ENCODE measurements around the gene SLC45A2.
A peak's percentile ranks its signal among the peaks of the same experiment; 100 is the strongest.

Gene SLC45A2

GRCh38 chr5:34007621-34008600 lies 23.4 kb upstream of the SLC45A2 start, which contains the start of gene AMACR:
TSS of gene AMACR (minus strand) at chr5:34008050. CDS start at chr5:34008019, 31 bp downstream.
- Histone ChIP-seq H3K36me3 (ENCODE audit: control insufficient read depth, insufficient read depth, low read length) (peaks cover 4% of the 10 kb centered on the region), H3K27me3 (ENCODE audit: control insufficient read depth, insufficient read depth, low read length, poor library complexity, severe bottlenecking) (no peaks in the 10 kb centered on the region), H3K27ac (ENCODE audit: insufficient read depth, low read depth, low read length, poor library complexity, severe bottlenecking) (peak within 1 kb of the TSS; percentile 94), H3K4me3 (ENCODE audit: insufficient read depth, low read depth, low read length) (peak within 1 kb of the TSS; percentile 78), H3K9me3 (ENCODE audit: control insufficient read depth, low read length) (no peaks in the 10 kb centered on the region), H3K4me1 (ENCODE audit: control insufficient read depth, insufficient read depth, low read length) (peaks cover 9% of the 10 kb centered on the region)
- whole genome bisulfite sequencing, 2 experiments: 0 to 1% methylated on average over 73 to 75 of the region's 76 CpGs

GRCh38 chr5:34007201-34007620 lies 22.7 kb upstream of the SLC45A2 start:
- 28% methylated on average over 11 of the region's 11 CpGs for WGBS, 2 experiments
- Histone ChIP-seq H3K27me3 (ENCODE audit: control insufficient read depth, insufficient read depth, low read length, poor library complexity, severe bottlenecking) (no peaks in the 10 kb centered on the region), H3K4me3 (ENCODE audit: insufficient read depth, low read depth, low read length) (peak overlapping the region; percentile 78), H3K4me1 (ENCODE audit: control insufficient read depth, insufficient read depth, low read length) (peaks cover 12% of the 10 kb centered on the region), H3K36me3 (ENCODE audit: control insufficient read depth, insufficient read depth, low read length) (peaks cover 4% of the 10 kb centered on the region), H3K27ac (ENCODE audit: insufficient read depth, low read depth, low read length, poor library complexity, severe bottlenecking) (peak overlapping the region; percentile 94), H3K9me3 (ENCODE audit: control insufficient read depth, low read length) (no peaks in the 10 kb centered on the region)

DNA sequence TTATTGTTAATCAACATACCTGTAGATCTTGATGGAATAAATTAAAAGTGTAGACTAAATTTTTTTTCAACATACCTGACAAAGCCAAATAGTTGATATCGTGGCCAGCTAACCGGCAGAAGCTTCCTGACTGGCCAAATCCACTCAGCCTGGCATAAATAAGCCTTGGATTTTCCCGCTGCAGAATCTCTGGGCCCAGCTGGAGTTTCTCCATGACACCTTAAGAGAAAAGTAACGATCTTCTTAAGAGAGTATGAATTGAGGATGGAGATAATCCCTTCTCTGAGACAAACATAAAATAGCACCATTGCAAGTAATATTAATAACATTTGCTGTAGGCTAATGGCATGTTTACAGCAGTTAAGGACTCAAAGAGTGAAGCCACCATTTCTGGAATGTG lies 21.2 kb upstream of the SLC45A2 start:
- H3K36me3 ChIP-seq (ENCODE audit: control insufficient read depth, insufficient read depth, low read length): peaks cover 4% of the 10 kb centered on the region
- H3K27ac ChIP-seq (ENCODE audit: insufficient read depth, low read depth, low read length, poor library complexity, severe bottlenecking): no peak overlapping the region
- H3K4me1 ChIP-seq (ENCODE audit: control insufficient read depth, insufficient read depth, low read length): peaks cover 16% of the 10 kb centered on the region
- WGBS, 2 experiments: 93 to 96% methylated on average over 3 to 4 of the region's 4 CpGs
- H3K27me3 ChIP-seq (ENCODE audit: control insufficient read depth, insufficient read depth, low read length, poor library complexity, severe bottlenecking): no peaks in the 10 kb centered on the region
- no peaks in the 10 kb centered on the region for H3K9me3 ChIP-seq (ENCODE audit: control insufficient read depth, low read length)
- no peak overlapping the region for H3K4me3 ChIP-seq (ENCODE audit: insufficient read depth, low read depth, low read length)

DNA sequence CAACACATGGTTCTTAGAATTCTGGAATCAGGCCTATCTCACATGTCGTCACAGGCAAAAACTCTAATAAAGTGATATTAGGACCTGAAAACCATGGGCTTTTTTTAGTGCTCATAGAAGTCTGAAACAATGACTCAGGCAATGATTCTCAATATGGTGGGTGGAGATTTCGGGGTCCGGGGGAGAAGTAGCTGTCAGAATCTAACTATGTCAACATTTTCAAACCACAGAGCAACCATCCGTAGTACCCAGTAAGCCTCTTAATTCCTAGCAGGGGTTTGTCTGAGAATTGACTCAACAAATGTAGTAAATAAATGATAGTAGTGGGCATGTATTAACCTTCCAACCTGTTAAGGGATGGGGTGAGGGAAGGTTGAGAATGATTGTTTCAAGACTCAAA lies 20.7 kb upstream of the SLC45A2 start:
- H3K36me3 ChIP-seq (ENCODE audit: control insufficient read depth, insufficient read depth, low read length): peaks cover 4% of the 10 kb centered on the region
- H3K27ac ChIP-seq (ENCODE audit: insufficient read depth, low read depth, low read length, poor library complexity, severe bottlenecking): no peak overlapping the region
- no peak overlapping the region for H3K4me3 ChIP-seq (ENCODE audit: insufficient read depth, low read depth, low read length)
- 97 to 98% methylated on average over 4 of the region's 4 CpGs for whole genome bisulfite sequencing, 2 experiments
- peaks cover 16% of the 10 kb centered on the region for H3K4me1 ChIP-seq (ENCODE audit: control insufficient read depth, insufficient read depth, low read length)
- H3K27me3 ChIP-seq (ENCODE audit: control insufficient read depth, insufficient read depth, low read length, poor library complexity, severe bottlenecking): no peaks in the 10 kb centered on the region
- no peaks in the 10 kb centered on the region for H3K9me3 ChIP-seq (ENCODE audit: control insufficient read depth, low read length)

GRCh38 chr5:34003941-34004340 lies 19.4 kb upstream of the SLC45A2 start:
- 96 to 98% methylated on average over 4 of the region's 4 CpGs for WGBS, 2 experiments
- H3K27ac ChIP-seq (ENCODE audit: insufficient read depth, low read depth, low read length, poor library complexity, severe bottlenecking): no peak overlapping the region
- peaks cover 4% of the 10 kb centered on the region for H3K36me3 ChIP-seq (ENCODE audit: control insufficient read depth, insufficient read depth, low read length)
- H3K27me3 ChIP-seq (ENCODE audit: control insufficient read depth, insufficient read depth, low read length, poor library complexity, severe bottlenecking): no peaks in the 10 kb centered on the region
- no peaks in the 10 kb centered on the region for H3K9me3 ChIP-seq (ENCODE audit: control insufficient read depth, low read length)
- H3K4me3 ChIP-seq (ENCODE audit: insufficient read depth, low read depth, low read length): no peak overlapping the region
- peaks cover 15% of the 10 kb centered on the region for H3K4me1 ChIP-seq (ENCODE audit: control insufficient read depth, insufficient read depth, low read length)

DNA sequence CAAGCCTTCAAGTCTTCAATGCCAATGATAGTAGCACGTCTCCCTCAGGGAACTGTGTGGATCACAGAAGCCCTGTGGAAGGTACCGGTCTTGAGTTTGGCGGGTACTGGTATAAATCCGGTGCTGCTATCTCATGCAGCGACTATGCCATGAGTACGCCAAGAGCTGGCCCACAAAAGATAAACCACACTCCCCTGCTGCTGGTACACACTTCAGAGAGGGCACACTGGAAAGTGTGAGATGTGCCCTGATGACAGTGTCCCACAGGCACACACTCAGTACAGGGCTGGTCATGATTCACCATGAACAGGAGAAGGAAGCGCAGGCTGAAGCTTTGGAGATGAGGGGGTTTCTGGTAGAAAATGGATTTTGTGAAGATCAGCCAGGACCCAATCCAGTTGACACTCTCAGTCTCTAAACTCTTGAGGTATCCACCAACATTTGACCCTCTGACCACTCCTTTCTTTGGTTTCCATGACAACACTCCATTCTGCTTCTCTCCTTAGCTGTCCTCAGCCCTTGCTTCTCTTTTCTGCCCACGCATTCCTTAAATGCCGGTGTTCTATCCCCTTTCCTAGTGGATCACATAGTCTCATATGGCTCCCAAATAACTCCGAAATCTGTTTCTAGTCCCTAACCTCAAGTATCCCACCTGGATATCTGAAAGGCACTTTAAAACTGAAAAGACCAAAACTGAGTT lies 18.3 kb upstream of the SLC45A2 start:
- Histone ChIP-seq H3K9me3 (ENCODE audit: control insufficient read depth, low read length) (no peaks in the 10 kb centered on the region), H3K4me3 (ENCODE audit: insufficient read depth, low read depth, low read length) (no peak overlapping the region), H3K4me1 (ENCODE audit: control insufficient read depth, insufficient read depth, low read length) (peaks cover 13% of the 10 kb centered on the region), H3K36me3 (ENCODE audit: control insufficient read depth, insufficient read depth, low read length) (peaks cover 4% of the 10 kb centered on the region), H3K27me3 (ENCODE audit: control insufficient read depth, insufficient read depth, low read length, poor library complexity, severe bottlenecking) (no peaks in the 10 kb centered on the region), H3K27ac (ENCODE audit: insufficient read depth, low read depth, low read length, poor library complexity, severe bottlenecking) (no peak overlapping the region)
- 89 to 91% methylated on average over 10 of the region's 10 CpGs for WGBS, 2 experiments

DNA sequence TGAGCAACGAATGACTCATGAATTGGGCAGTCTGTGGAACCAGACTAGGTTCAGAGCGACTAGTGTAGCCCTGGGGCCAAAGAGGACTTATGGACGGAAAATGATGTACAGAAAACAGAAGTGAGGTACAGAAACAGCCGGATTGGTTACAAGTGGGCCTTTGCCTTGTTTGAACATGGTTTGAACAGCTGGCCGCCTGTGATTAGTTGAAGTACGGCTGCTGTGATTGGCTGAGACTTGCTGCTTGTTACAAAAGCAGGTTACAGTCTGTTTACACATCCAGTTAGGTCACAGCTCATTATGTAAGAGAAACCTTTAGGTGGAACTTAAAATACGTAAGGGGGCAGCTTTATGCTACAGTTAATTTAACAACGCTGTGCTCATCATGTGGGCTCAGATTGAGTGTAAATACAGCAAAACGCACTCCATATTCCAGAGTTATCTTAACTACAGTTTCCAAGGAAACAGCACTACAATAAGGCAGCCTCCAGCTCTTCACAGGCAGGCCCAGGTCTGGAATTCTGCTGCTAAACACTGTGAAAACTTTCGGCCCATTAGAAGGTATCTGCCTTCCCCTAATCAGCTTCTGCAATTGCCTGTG lies 16.8 kb upstream of the SLC45A2 start:
- no peaks in the 10 kb centered on the region for H3K9me3 ChIP-seq (ENCODE audit: control insufficient read depth, low read length)
- no peak overlapping the region for H3K4me3 ChIP-seq (ENCODE audit: insufficient read depth, low read depth, low read length)
- 90 to 92% methylated on average over 10 of the region's 10 CpGs for whole genome bisulfite sequencing, 2 experiments
- H3K4me1 ChIP-seq (ENCODE audit: control insufficient read depth, insufficient read depth, low read length): peaks cover 8% of the 10 kb centered on the region
- no peaks in the 10 kb centered on the region for H3K27me3 ChIP-seq (ENCODE audit: control insufficient read depth, insufficient read depth, low read length, poor library complexity, severe bottlenecking)
- H3K27ac ChIP-seq (ENCODE audit: insufficient read depth, low read depth, low read length, poor library complexity, severe bottlenecking): no peak overlapping the region
- peaks cover 4% of the 10 kb centered on the region for H3K36me3 ChIP-seq (ENCODE audit: control insufficient read depth, insufficient read depth, low read length)

DNA sequence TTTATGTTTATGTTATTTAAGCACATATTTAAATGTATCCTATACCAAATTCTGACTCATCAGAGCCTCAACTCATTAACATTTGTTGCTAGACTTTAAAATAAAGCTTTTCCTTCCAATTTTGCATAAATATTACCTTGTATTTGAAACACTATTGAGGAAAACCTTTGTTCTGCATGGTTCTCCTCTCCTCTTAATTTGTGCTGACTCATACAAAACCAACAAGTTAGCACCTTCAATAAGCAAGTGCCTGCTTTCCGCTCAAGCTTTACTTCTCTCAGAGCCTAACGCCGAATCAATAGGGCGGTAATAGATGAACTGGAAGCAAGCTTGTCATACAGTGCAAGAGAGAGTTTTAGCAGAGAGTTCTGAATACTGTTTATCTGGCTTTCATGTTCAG lies 15.5 kb upstream of the SLC45A2 start:
- no peak overlapping the region for H3K4me3 ChIP-seq (ENCODE audit: insufficient read depth, low read depth, low read length)
- H3K27ac ChIP-seq (ENCODE audit: insufficient read depth, low read depth, low read length, poor library complexity, severe bottlenecking): no peak overlapping the region
- H3K36me3 ChIP-seq (ENCODE audit: control insufficient read depth, insufficient read depth, low read length): peaks cover 4% of the 10 kb centered on the region
- H3K4me1 ChIP-seq (ENCODE audit: control insufficient read depth, insufficient read depth, low read length): peaks cover 8% of the 10 kb centered on the region
- WGBS, 2 experiments: 93 to 96% methylated on average over 4 of the region's 4 CpGs
- H3K9me3 ChIP-seq (ENCODE audit: control insufficient read depth, low read length): no peaks in the 10 kb centered on the region
- H3K27me3 ChIP-seq (ENCODE audit: control insufficient read depth, insufficient read depth, low read length, poor library complexity, severe bottlenecking): no peaks in the 10 kb centered on the region

DNA sequence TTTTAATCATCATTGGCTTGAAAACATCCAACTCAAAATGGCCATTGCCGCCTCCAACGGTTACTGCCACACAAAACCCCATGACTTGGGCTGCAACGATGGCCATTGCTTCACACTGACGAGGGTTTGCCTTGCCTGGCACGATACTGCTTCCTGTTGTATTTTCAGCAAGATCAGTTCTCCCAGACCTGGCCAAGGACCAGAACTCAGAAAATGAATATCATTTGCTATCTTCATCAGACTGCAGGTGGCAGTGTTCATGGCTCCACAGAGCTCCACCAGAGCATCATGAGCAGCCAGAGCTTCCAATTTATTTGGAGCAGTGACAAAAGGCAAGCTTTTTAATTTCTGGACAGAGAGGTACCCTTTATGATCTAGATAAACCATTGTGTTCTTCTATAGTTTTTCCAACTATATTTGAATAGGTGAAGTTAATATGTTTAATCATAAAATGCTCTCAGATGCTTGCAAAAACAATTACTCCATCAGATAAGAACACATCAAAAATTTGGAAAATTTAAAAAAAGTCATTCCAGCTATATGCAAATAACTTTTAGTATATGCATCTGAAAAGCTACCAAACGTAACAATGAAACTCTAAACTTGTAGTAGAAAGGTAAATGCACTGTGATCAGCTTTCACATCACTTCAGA lies 13.0 kb upstream of the SLC45A2 start:
- WGBS, 2 experiments: 82 to 84% methylated on average over 5 to 6 of the region's 6 CpGs
- Histone ChIP-seq H3K27me3 (ENCODE audit: control insufficient read depth, insufficient read depth, low read length, poor library complexity, severe bottlenecking) (no peaks in the 10 kb centered on the region), H3K4me1 (ENCODE audit: control insufficient read depth, insufficient read depth, low read length) (peaks cover 4% of the 10 kb centered on the region), H3K9me3 (ENCODE audit: control insufficient read depth, low read length) (no peaks in the 10 kb centered on the region), H3K4me3 (ENCODE audit: insufficient read depth, low read depth, low read length) (no peak overlapping the region), H3K27ac (ENCODE audit: insufficient read depth, low read depth, low read length, poor library complexity, severe bottlenecking) (no peak overlapping the region), H3K36me3 (ENCODE audit: control insufficient read depth, insufficient read depth, low read length) (peaks cover 4% of the 10 kb centered on the region)

All from ectodermal cell (in vitro differentiated cells).